ENCODE measurements around the gene UBA1. TPM values are rescaled to one million over a fixed set of nuclear protein-coding genes. Genes with fewer than 3 reads are reported as not detected.

Gene UBA1
- total and polyA plus RNA-seq, 2 donors (not counting 3 experiments of a cell fraction or from before 2014, with no cell fraction given): 237 to 297 TPM

GRCh38 chrX:47247999-47248320 is 54.3 kb downstream of the UBA1 start:
- Histone ChIP-seq H3K4me2 (ENCODE audit: insufficient read depth, low read length) (no peak overlapping the region), H3K9ac (replicated peaks; ENCODE audit: extremely low read depth, insufficient read depth, low read length) (no peak overlapping the region), H3K9me1 (replicated peaks; ENCODE audit: control insufficient read depth, extremely low read depth, insufficient read depth, low read length) (no peaks in the 10 kb centered on the region), H4K20me1 (replicated peaks; ENCODE audit: control insufficient read depth, extremely low read depth, insufficient read depth, low read length) (no peaks in the 10 kb centered on the region), H3K79me2 (ENCODE audit: control insufficient read depth, insufficient read depth, low read length) (no peaks in the 10 kb centered on the region), H3K36me3 (ENCODE audit: control insufficient read depth in 2 of 2, extremely low read depth in 1 of 2, insufficient read depth in 2 of 2, low read length in 2 of 2) (peaks cover 0 to 9% of the 10 kb centered on the region in 2 experiments), H3K9me3 (replicated peaks; ENCODE audit: control insufficient read depth, insufficient read depth, low read length) (no peaks in the 10 kb centered on the region), H2AFZ (ENCODE audit: low read depth, low read length) (no peak overlapping the region), H3K4me1 (ENCODE audit: control insufficient read depth, extremely low read depth, insufficient read depth, low read length) (no peaks in the 10 kb centered on the region), H3K27me3 (ENCODE audit: control insufficient read depth in 2 of 2, insufficient read depth in 2 of 2, low read length in 2 of 2) (no peaks in the 10 kb centered on the region), H3K27ac (ENCODE audit: insufficient read depth, low read depth, low read length) (no peak overlapping the region), H3K4me3 (replicated peaks in 1 of 3; ENCODE audit: insufficient read depth in 1 of 3, low read depth in 1 of 3, low read length in 3 of 3) (no peak overlapping the region)
- intact Hi-C loops (cut with micrococcal nuclease): no loop called here
- no peak for DNase-seq (ENCODE audit: low read depth, low spot score)
- dilution Hi-C loops (cut with MboI; ENCODE audit: extremely low pct_ligation_motif_present, low sequenced_read_pairs): no loop called here
- BruUV-seq (replicated peaks): no TSS peak
- no peak for FAIRE-seq
- TF ChIP-seq FOS (IDR thresholded peaks at IDR 0.05; ENCODE audit: borderline replicate concordance, insufficient read depth, low read length) (no peak), POLR2A (IDR thresholded peaks at IDR 0.05; ENCODE audit: low read depth, low read length) (no peak), MYC (IDR thresholded peaks at IDR 0.05; ENCODE audit: low read depth, low read length) (no peak), GATA2 (IDR thresholded peaks at IDR 0.05; ENCODE audit: insufficient read depth, insufficient read length, low read depth, low read length) (no peak), JUN (IDR thresholded peaks at IDR 0.05; ENCODE audit: borderline replicate concordance, insufficient read depth, insufficient read length, low read depth) (no peak), EZH2 (IDR thresholded peaks at IDR 0.05; ENCODE audit: borderline replicate concordance, low read depth, low read length, severe bottlenecking) (no peak), POLR2AphosphoS5 (IDR thresholded peaks at IDR 0.05; ENCODE audit: insufficient read depth, low read depth, low read length) (no peak)
- TF ChIP-seq, protein P1, sequence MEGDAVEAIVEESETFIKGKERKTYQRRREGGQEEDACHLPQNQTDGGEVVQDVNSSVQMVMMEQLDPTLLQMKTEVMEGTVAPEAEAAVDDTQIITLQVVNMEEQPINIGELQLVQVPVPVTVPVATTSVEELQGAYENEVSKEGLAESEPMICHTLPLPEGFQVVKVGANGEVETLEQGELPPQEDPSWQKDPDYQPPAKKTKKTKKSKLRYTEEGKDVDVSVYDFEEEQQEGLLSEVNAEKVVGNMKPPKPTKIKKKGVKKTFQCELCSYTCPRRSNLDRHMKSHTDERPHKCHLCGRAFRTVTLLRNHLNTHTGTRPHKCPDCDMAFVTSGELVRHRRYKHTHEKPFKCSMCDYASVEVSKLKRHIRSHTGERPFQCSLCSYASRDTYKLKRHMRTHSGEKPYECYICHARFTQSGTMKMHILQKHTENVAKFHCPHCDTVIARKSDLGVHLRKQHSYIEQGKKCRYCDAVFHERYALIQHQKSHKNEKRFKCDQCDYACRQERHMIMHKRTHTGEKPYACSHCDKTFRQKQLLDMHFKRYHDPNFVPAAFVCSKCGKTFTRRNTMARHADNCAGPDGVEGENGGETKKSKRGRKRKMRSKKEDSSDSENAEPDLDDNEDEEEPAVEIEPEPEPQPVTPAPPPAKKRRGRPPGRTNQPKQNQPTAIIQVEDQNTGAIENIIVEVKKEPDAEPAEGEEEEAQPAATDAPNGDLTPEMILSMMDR (IDR thresholded peaks at IDR 0.05; ENCODE audit: extremely low read depth in 1 of 2, insufficient read depth in 1 of 2, low read depth in 1 of 2, low read length in 2 of 2): no peak
- TF ChIP-seq, protein P2, sequence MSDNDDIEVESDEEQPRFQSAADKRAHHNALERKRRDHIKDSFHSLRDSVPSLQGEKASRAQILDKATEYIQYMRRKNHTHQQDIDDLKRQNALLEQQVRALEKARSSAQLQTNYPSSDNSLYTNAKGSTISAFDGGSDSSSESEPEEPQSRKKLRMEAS (IDR thresholded peaks at IDR 0.05; ENCODE audit: insufficient read depth, insufficient read length): no peak
- CTCF ChIA-PET: no interaction called here
- POLR2A ChIA-PET: no interaction called here

Data from endothelial cell of umbilical vein (primary cell).